HG03060 (cell line): Measurements from ENCODE around the gene CTNNA2.

Source experiments
- ATAC-seq: cut with Tn5 transposase; IDR thresholded peaks from one replicate; pipeline ENCODE4 v1.9.1; 2021; ENCODE audit warnings: low read depth, moderate number of reproducible peaks; ENCODE audit not compliant: unreplicated experiment

The CTNNA2 gene

GRCh38 chr2:79909521-79909920 lies 396.7 kb downstream of the CTNNA2 start:
- no peak for ATAC-seq

- no peak for ATAC-seq
Observed at GRCh38 chr2:79910643-79911042, 397.8 kb downstream of the CTNNA2 start.

- no peak for ATAC-seq
Observed at GRCh38 chr2:79915455-79915854, 402.6 kb downstream of the CTNNA2 start.

GRCh38 chr2:79916285-79916684 lies 403.4 kb downstream of the CTNNA2 start:
- ATAC-seq, result no peak

- ATAC-seq, result no peak
Observed at GRCh38 chr2:79920512-79921076, 407.7 kb downstream of the CTNNA2 start.

- no peak for ATAC-seq
Observed at GRCh38 chr2:79929624-79930023, 416.8 kb downstream of the CTNNA2 start.

- no peak for ATAC-seq
Observed at GRCh38 chr2:79935046-79935732, 422.3 kb downstream of the CTNNA2 start.

GRCh38 chr2:79935771-79936657 lies 423.2 kb downstream of the CTNNA2 start:
- no peak for ATAC-seq

- ATAC-seq, result no peak
Observed at GRCh38 chr2:79936715-79937114, 423.9 kb downstream of the CTNNA2 start.

- ATAC-seq, result no peak
Observed at GRCh38 chr2:79938648-79939047, 425.8 kb downstream of the CTNNA2 start.

- no peak for ATAC-seq
Observed at GRCh38 chr2:79940364-79940763, 427.5 kb downstream of the CTNNA2 start.

- ATAC-seq, result no peak
Observed at GRCh38 chr2:79941179-79941578, 428.3 kb downstream of the CTNNA2 start.

- ATAC-seq, result no peak
Observed at GRCh38 chr2:79944205-79944604, 431.4 kb downstream of the CTNNA2 start.

- no peak for ATAC-seq
Observed at GRCh38 chr2:79945653-79946445, 433.0 kb downstream of the CTNNA2 start.

GRCh38 chr2:79947751-79948150 lies 434.9 kb downstream of the CTNNA2 start:
- no peak for ATAC-seq

GRCh38 chr2:79950526-79950925 lies 437.7 kb downstream of the CTNNA2 start:
- no peak for ATAC-seq

- ATAC-seq, result no peak
Observed at GRCh38 chr2:79952616-79953015, 439.8 kb downstream of the CTNNA2 start.

- no peak for ATAC-seq
Observed at GRCh38 chr2:79960035-79960434, 447.2 kb downstream of the CTNNA2 start.

GRCh38 chr2:79960519-79960918 lies 447.7 kb downstream of the CTNNA2 start:
- no peak for ATAC-seq

GRCh38 chr2:79964966-79965365 lies 452.1 kb downstream of the CTNNA2 start:
- no peak for ATAC-seq

GRCh38 chr2:79966369-79966768 lies 453.5 kb downstream of the CTNNA2 start:
- no peak for ATAC-seq
